ENCODE measurements around the gene ZNF212. TPM values are rescaled to one million over a fixed set of nuclear protein-coding genes. Genes with fewer than 3 reads are reported as not detected.

Gene ZNF212
- 1 to 10 TPM; 6.2 to 8.2 (median 6.3) TPM for total RNA-seq (2021; fragmentation: NEBNext Ultra II Directional; extraction: Animal tissue kit (Norgen Biotek cat#: 25700))
- long read RNA-seq, partial matches to known transcripts: 2 of 6 reads
- long read RNA-seq, other reads (novel, unspliced or antisense): 3 of 6 reads

GRCh38 chr7:149239345-149240143 lies at the start of gene ZNF212:
Gene ZNF212 (plus strand): TSS chr7:149239651. CDS start chr7:149239779, 128 bp downstream.
- Mint-ChIP-seq H3K4me3 (peak within 1 kb of the TSS; percentile 94), H3K9me3 (peaks cover 9% of the 10 kb centered on the region), H3K27me3 (ENCODE audit: insufficient read depth) (no peaks in the 10 kb centered on the region; the same call in 1 of the 2 replicates), H3K36me3 (ENCODE audit: low read depth) (peaks cover 18% of the 10 kb centered on the region), H3K27ac (peak within 1 kb of the TSS; percentile 89), H3K4me1 (ENCODE audit: low read depth) (peaks cover 31% of the 10 kb centered on the region)
- DNase-seq: peak; percentile 88
- peak; percentile 87 for TF ChIP-seq CTCF (IDR thresholded peaks at IDR 0.05)

GRCh38 chr7:149191851-149192250 lies 47.6 kb upstream of the ZNF212 start:
- Mint-ChIP-seq H3K9me3 (no peaks in the 10 kb centered on the region), H3K4me3 (no peak overlapping the region), H3K27me3 (ENCODE audit: insufficient read depth) (peaks cover 9% of the 10 kb centered on the region; the same call in 1 of the 2 replicates), H3K27ac (no peak overlapping the region), H3K4me1 (ENCODE audit: low read depth) (peaks cover 7% of the 10 kb centered on the region), H3K36me3 (ENCODE audit: low read depth) (no peaks in the 10 kb centered on the region; the same call in 1 of the 2 replicates)
- no peak for DNase-seq
- TF ChIP-seq CTCF (IDR thresholded peaks at IDR 0.05): no peak

- H3K36me3 Mint-ChIP-seq (ENCODE audit: low read depth): peaks cover 19% of the 10 kb centered on the region
- peak overlapping the region; percentile 84 for H3K4me3 Mint-ChIP-seq
- peaks cover 29% of the 10 kb centered on the region for H3K4me1 Mint-ChIP-seq (ENCODE audit: low read depth)
- TF ChIP-seq CTCF (IDR thresholded peaks at IDR 0.05): no peak
- peak overlapping the region; percentile 43; the same call in 1 of the 2 replicates for H3K27ac Mint-ChIP-seq
- peaks cover 6% of the 10 kb centered on the region for H3K27me3 Mint-ChIP-seq (ENCODE audit: insufficient read depth)
- no peak for DNase-seq
- H3K9me3 Mint-ChIP-seq: no peaks in the 10 kb centered on the region
These were observed 44.7 kb upstream of the ZNF212 start for GRCh38 chr7:149194799-149195179.

- H3K4me3 Mint-ChIP-seq: peak within 1 kb of the TSS; percentile 96
- no peaks in the 10 kb centered on the region for H3K9me3 Mint-ChIP-seq
- peaks cover 26% of the 10 kb centered on the region for H3K36me3 Mint-ChIP-seq (ENCODE audit: low read depth)
- peak; percentile 76 for TF ChIP-seq CTCF (IDR thresholded peaks at IDR 0.05)
- peak within 1 kb of the TSS; percentile 91 for H3K27ac Mint-ChIP-seq
- H3K4me1 Mint-ChIP-seq (ENCODE audit: low read depth): peaks cover 35% of the 10 kb centered on the region
- H3K27me3 Mint-ChIP-seq (ENCODE audit: insufficient read depth): peaks cover 6% of the 10 kb centered on the region
- DNase-seq: peak; percentile 93
These were observed 44.0 kb upstream of the ZNF212 start, which contains the start of gene ZNF282 for GRCh38 chr7:149195180-149196150. Gene ZNF282 (plus strand): TSS chr7:149195546. CDS start chr7:149195590, 44 bp downstream.

GRCh38 chr7:149196151-149196704 lies 43.2 kb upstream of the ZNF212 start:
- DNase-seq: no peak
- Mint-ChIP-seq H3K36me3 (ENCODE audit: low read depth) (peaks cover 33% of the 10 kb centered on the region), H3K9me3 (no peaks in the 10 kb centered on the region), H3K4me3 (peak overlapping the region; percentile 96), H3K27me3 (ENCODE audit: insufficient read depth) (peaks cover 6% of the 10 kb centered on the region), H3K4me1 (ENCODE audit: low read depth) (peaks cover 41% of the 10 kb centered on the region), H3K27ac (peak overlapping the region; percentile 91)
- no peak for TF ChIP-seq CTCF (IDR thresholded peaks at IDR 0.05)
